Endometrial microvascular endothelial cells (primary cell): ENCODE measurements around the gene RNF208. TPM values are rescaled to one million over a fixed set of nuclear protein-coding genes. Genes with fewer than 3 reads are reported as not detected.
"Not testable (repeated sequence)": the region's sequence is repeated elsewhere in the genome, so short reads cannot be mapped to it uniquely, and the experiment has no call there.

Source experiments
- in situ Hi-C: cut with HindIII; loops from 2 replicates; pipeline ENCODE4 v1.10.0; 2017; ENCODE audit warnings: low sequenced_read_pairs, low pct_unique_long_range_greater_than_20kb; ENCODE audit errors: inconsistent ontology term
- total RNA-seq: library from RNA; depleted of rRNA; stranded (reverse); fragments of >200 nt; gene quantifications from one replicate; pipeline ENCODE4 v1.2.3, GENCODE V29; 2015; ENCODE audit errors: inconsistent ontology term

The RNF208 gene, protein sequence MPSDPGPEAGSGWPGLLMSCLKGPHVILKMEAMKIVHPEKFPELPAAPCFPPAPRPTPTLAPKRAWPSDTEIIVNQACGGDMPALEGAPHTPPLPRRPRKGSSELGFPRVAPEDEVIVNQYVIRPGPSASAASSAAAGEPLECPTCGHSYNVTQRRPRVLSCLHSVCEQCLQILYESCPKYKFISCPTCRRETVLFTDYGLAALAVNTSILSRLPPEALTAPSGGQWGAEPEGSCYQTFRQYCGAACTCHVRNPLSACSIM
- not detected for total RNA-seq

DNA sequence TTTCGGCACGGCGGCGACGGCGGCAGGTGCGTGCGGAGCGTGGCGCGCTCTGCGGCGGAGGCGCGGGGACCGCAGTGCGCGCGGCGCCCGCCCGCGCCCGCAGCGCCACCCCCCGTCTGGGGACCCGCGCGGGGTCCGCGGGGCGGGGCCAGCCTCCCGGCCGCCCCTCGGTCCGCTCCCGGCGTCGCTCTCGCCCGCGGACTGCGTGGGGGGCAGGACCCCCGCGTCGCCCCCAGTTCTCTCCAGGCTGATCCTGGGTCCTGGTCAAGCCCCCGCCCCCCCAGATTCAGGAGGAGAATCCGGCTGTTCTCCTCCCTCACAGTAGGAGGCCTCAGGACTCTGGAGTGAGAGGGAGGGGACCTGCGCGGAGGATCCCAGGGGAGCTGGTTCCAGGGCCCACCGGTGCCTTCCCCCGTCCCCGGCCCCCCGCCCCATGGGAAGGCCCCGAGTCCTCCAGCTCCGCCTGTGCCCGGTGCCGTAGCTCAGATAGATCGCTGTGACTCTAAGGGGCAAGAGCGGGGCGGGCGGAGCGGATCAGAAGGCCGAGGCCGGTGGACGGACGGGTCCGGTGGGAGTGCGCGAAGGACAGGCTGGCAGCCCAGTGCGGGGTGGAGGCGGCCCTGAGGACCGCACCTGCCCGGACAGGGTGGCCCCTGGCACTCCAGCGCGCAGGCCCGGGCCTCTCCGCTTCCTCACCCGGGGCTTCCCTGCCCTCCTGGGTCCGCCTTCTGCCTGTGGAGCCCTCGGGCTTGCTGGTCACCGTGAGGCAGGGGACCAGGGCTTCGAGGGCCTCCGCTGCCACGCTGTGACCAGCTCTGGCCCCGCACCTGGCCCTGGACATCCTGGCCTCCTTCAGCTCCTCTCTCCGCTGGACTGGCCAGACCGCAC is at the start of gene RNF208:
Gene RNF208, minus strand, starts transcription at position 51 of the 888 bp plus-strand sequence. CDS start 1,028 bp downstream, outside the sequence.
- in situ Hi-C loops = no loop called here

DNA sequence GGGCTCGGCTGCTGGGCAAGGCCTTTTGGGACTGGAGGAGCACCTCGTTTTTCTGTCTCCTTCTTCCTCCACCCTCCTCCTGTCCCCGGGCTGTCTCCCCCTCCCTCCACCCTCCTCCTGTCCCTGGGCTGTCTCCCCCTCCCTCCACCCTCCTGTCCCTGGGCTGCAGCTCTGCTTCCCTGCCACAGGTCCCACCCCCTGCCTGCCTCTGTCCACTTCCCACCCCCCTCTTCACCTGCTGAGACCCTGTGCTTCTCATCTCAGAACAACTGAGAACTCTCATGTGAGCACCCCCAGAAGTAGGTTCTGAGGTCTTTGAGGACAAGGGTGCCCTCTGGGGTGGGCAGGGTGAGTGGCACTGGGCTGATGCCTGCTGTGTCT is 49.6 kb upstream of the RNF208 start:
- in situ Hi-C loops = no loop called here

DNA sequence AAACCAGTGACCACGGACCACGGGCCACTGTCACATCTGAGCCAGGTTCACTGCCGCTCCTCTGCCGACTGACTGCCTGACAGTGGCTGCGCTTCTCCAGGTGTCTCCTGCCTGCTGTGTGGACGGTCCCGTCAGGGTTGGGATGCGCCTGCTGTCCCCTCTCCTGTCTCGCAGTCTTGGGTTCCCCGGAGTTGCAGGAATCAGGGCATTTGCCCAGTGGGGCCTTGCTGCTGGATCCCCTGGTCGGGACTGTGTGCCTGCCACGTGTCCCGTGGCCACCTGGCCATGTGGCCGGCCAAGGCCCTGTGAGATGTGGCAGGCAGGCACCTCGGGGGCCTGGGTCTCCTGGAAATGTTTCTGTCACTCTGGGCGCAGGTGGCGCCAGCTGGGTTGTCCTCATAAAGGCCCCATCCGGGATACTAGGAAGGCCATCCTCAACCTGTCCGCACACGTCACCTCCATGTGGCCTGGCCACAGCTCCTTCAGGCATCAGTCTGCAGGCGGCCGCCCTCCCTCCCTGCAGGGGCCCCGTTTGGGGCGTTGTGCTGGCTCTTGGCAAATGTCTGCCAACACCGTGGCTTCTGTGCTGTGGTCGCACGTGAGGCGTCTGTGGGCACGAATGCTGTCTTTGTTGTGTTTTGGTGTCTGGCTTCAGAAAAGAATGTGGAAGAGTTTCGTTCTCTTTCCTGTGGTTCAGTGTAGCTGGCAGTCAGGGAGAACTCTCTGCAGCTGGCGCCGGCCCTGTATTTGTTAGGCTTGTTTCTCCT is 49.1 kb upstream of the RNF208 start:
- in situ Hi-C loops = no loop called here

DNA sequence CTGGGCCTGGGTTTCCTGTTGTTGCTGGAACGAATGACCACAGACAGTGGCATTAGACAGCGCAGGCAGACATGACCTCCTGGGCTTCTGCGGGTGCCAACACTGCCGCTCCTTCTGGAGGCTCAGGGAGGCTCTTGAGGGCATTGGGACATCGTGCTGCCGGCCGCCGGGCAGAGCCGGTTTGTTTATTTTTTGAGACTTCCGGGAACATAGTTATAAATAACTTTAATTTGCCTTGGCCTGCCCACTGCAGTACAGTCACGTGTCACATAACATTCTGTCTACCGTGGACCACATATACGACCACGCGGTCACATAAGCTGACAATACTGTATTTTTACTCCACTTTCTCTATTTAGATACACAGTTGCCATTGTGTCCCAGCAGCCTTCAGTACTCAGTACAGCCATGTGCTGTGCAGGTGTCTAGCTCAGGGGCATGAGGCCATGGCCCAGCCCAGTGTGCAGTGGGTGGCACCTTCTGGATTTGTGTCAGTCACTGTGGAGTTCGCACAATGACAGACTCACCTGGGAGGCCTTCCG is 47.3 kb upstream of the RNF208 start:
- in situ Hi-C loops = no loop called here

DNA sequence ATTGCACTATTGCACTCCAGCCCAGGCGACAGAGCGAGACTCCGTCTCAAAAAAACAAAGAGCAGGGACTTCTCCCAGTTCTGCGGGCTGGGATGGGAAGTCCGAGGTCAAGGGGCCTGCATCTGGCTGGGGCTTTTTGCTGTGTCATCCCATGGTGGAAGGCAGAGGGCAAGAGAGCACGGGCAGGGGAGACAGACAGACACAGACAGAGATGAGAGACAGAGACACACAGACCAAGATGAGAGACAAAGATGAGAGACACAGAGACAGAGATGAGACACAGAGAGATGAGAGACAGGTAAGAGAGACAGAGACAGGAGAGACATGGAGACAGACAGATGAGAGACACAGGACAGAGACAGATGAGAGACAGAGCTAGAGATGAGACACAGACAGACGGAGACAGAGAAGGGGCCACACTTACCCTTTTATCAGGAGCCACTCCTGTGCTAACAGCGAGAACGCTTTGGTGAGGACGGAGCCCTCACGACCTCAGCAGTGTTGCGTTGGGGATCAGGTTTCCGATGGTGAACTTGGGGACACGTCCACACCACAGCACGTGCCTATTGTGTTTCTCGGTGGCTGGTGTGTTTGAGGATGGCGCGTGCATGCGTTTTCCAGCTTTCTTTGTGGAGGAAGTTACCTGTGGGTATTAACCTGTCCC is 46.6 kb upstream of the RNF208 start:
- in situ Hi-C loops = no loop called here

DNA sequence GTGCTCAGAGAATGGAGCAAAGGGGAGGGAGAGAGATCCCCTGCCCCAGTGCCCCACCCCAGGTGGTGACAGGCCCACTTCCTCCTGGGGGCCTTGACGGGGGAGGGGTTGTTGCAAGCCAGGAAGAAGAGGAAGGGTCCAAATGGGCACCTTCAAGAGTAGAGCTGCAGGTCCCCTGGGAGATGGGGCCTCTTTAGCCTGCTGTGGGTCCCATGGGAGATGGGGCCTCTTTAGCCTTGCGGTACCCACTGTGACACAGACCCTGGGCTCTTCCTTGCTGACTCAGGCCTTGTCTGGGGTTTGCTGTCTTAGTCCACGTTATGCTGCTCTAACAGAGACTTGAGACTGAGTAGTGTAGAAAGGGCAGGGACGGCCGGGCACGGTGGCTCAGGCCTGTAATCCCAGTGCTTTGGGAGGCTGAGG is 45.9 kb upstream of the RNF208 start:
- in situ Hi-C loops = no loop called here

DNA sequence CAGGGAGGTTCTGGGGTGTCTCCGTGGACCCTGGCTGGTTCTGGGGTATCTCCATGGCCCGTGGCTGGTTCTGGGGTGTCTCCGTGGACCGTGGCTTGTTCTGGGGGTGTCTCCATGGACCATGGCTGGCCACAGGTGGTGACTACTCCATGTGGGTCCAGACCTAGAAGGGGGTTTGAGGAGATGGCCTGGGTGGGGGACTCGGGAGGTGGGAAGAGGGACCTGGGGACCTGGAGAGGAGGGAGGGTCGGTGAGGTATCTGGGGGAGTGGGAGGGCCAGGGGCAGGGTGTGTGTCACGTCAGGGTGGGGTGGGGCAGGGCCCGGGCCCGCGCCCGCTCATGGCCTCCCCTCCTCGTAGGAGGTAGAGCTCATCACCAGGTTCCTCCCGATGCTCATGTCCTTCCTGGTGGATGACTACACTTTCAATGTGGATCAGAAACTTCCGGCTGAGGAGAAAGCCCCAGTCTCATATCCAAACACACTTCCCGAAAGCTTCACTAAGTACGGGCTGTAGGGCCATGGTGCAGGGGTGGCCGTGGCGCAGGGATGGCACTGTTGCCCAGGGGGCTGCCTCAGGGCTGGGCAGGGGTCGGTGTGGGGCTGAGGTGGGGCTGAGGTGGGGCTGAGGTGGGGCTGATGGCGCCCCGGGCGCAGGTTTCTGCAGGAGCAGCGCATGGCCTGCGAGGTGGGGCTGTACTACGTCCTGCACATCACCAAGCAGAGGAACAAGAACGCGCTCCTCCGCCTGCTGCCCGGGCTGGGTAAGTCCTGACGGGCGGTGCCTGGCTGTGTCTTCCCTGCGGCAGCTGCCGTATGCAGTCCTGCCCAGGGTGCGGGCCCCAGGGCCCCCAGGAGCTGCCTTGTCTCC is 44.8 kb upstream of the RNF208 start:
- in situ Hi-C loops = no loop called here

DNA sequence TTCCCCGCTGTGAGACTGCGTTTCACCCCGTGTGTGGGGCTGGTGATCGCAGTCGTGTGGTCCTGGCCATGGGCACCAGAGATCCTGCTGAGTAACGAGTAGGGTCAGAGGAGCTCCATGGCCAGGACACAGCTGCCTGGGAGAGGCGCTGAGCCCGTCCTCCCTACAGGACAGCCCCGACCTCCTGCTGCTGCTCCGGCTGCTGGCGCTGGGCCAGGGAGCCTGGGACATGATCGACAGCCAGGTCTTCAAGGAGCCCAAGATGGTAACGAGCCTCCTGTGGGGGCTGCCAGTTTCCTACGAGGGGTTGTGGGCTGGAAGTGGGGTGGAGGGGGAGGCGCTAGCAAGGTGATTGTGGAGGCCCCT is 44.1 kb upstream of the RNF208 start:
- in situ Hi-C loops = no loop called here

DNA sequence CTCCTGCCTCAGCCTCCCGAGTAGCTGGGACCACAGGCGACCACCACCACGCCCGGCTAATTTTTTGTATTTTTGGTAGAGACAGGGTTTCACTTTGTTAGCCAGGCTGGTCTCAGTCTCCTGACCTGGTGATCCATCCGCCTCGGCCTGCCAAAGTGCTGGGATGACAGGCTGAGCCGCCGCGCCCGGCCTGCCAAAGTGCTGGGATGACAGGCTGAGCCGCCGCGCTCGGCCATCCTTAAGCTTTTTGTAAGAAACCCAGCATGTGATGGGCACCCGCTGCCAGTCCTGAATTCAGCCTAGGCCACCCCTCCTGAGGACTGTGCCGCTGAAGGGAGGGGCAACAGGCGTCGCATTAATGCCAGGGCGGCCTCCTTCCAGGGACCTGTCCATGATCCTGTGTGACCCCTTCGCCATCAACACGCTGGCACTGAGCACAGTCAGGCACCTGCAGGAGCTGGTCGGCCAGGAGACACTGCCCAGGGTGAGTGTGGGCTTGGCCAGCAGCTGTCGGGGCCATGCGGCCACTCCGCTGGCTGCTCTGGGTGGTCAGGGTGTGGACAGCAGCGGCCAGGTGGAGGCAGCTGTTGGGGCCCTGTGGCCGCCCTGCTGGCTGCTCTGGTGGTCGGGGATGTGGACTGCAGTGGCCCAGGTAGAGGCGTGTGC is 43.6 kb upstream of the RNF208 start:
- in situ Hi-C loops = no loop called here

DNA sequence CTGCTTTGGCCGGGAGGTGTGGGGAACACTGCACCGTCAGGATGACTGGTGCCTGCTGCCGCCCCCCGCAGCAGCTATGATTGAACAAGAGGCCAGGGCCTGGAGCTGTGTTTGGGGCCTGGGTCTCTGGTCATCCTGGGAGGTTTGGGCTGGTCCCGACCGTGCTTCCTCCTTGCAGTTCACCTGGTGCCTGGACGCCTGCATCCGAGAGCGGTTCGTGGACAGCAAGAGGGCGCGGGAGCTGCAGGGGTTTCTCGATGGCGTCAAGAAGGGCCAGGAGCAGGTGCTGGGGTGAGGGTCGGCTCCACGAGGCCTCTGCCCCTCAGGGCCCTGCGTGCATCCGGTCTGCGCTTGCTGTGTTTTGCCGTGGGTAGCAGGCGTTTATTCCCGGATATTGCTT is 42.0 kb upstream of the RNF208 start:
- in situ Hi-C loops = no loop called here

DNA sequence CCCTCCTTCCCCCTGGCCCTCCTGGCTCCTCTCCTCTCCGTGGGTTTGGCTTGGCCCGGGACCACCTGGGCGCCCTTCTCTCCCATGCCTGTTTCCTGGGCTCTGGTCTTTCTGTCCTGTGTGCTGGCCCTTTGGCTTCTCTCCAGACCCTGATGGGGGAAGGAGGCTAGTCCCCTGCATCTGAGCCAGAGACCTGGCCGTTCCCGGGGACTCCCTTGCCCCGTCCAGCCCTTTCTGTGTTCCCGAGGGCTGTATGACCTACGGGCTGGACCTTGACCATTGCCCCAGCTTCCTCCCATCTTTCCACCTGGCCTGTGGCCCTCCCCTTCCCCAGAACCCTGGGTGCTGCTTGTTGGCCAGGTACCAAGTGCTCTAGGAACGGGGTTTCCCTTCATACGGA is 41.5 kb upstream of the RNF208 start:
- in situ Hi-C loops = no loop called here

DNA sequence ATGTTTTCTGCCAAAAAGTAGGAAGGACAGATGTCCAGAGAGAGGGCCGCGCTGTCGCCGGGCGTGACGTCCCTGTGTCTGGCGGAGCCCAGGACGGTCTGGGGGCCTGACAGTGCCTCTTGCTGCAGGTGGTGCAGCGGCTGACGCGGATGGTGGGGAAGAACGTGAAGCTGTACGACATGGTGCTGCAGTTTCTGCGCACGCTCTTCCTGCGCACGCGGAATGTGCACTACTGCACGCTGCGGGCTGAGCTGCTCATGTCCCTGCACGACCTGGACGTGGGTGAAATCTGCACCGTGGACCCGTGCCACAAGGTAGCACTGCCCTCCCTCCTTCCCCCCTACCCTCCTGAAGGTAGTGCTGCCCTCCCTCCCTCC is 40.9 kb upstream of the RNF208 start:
- in situ Hi-C loops = no loop called here

DNA sequence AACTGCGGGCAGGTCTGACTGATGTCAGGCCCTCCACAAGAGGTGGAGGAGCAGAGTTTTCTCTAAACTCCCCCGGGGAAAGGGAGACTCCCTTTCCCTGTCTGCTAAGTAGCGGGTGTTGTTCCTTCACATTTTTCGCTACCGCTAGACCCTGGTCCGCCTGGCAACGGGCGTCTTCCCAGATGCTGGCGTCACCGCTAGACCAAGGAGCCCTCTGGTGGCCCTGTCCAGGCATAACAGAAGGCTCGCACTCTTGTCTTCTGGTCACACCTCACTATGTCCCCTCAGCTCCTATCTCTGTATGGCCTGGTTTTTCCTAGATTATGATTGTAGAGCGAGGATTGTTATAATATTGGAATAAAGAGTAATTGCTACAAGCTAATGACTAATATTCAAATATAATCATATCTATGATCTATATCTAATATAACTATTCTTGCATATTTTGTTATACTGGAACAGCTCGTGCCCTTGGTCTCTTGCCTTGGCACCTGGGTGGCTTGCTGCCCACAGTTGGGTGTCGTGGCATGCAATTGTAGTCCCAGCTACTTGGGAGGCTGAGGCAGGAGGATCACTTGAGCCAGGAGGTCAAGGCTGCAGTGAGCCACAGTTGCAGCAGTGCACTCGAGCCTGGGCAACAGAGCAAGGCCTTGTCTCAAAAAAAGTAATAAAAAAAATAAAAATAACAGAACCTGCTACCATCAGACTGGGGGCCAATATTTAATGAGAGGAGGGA is 40.3 kb upstream of the RNF208 start:
- in situ Hi-C loops = not testable (repeated sequence)

DNA sequence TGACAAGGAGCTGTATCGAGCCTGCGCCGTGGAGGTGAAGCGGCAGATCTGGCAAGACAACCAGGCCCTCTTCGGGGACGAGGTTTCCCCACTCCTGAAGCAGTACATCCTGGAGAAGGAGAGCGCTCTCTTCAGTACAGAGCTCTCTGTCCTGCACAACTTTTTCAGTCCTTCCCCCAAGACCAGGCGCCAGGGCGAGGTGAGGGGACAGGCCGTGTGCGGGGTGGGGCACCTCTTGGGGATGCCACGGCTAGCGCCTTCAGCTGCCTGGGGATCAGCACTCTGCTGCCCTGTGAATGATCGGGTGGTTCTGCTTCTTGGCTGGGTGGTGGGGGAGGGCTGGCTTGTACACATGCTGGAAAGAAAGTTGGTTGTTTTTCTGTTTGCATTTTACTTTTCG is 34.8 kb upstream of the RNF208 start:
- in situ Hi-C loops = no loop called here

DNA sequence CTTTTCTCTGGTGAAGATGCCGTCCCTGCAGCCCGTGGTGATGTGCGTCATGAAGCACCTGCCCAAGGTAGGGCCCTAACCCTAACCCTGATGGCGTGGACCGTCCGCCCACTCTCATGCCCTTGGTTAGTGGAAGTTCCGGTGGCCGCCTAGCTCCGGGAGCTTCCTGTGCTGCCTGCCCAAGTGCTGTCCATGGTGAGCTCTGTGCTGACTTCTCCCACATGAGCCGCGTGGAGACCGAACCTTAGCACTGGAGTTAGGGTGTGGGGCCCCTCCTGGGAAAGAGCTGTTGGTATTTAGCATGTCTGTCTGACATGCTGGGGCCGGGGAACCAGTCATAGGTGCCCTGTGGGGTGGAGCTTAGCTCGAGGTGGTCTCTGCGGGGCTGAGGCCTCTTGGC is 34.3 kb upstream of the RNF208 start:
- in situ Hi-C loops = no loop called here

DNA sequence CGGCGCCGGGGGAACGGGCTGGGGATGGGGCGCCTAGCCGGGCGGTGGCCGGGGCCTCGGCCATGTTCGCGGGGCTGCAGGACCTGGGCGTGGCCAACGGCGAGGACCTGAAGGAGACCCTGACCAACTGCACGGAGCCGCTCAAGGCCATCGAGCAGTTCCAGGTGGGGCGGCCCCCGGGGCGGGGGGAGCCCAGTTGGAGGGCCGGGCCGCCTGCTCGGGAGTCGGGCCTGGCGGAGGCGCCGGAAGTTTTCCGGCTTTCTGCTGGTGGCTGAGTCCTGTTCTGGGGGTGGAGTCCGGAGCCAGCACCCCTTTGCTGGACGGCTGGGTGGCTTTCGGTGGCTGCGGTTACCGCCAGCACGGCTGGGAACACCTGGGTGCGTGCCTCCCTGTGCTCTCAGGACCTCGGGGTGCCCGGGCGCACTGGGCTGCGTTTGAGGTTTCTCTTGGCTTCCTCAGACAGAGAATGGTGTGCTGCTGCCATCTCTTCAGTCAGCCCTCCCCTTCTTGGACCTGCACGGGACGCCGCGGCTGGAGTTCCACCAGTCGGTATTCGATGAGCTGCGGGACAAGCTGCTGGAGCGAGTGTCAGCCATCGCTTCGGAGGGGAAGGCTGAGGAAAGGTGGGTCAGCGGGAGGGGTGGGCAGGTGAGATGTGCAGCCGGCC is 33.5 kb upstream of the RNF208 start:
- in situ Hi-C loops = no loop called here
